ENCODE results near the gene PPIB.

DNA sequence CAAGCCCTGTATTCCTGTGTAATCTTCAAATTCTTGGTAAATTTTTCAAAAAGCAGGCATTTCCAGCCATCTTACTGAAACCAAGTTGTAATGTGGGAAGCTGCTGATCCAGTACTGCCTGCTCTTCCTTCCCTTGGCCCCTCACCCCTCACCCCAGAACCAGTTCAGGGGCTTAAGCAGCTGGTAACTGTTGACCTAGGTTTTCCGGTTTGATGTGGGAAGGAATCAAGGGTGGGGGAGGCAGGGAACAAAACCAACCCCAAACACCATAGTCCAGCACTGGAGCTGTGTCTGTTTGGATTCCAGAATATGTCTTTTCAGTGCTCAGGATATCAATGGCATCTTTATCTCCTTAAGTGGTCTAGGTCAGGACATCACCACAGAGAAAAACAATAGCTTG, 40.4 kb downstream of the PPIB start:
- TF ChIP-seq, protein P1, sequence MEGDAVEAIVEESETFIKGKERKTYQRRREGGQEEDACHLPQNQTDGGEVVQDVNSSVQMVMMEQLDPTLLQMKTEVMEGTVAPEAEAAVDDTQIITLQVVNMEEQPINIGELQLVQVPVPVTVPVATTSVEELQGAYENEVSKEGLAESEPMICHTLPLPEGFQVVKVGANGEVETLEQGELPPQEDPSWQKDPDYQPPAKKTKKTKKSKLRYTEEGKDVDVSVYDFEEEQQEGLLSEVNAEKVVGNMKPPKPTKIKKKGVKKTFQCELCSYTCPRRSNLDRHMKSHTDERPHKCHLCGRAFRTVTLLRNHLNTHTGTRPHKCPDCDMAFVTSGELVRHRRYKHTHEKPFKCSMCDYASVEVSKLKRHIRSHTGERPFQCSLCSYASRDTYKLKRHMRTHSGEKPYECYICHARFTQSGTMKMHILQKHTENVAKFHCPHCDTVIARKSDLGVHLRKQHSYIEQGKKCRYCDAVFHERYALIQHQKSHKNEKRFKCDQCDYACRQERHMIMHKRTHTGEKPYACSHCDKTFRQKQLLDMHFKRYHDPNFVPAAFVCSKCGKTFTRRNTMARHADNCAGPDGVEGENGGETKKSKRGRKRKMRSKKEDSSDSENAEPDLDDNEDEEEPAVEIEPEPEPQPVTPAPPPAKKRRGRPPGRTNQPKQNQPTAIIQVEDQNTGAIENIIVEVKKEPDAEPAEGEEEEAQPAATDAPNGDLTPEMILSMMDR (IDR thresholded peaks at IDR 0.05), result no peak
- TF ChIP-seq POLR2A (IDR thresholded peaks at IDR 0.05), result no peak
- TF ChIP-seq EP300 (IDR thresholded peaks at IDR 0.05), result no peak
